GM18526 (cell line): ENCODE measurements around the gene COA6.
A peak's percentile ranks its signal among the peaks of the same experiment; 100 is the strongest.

Experiments
- POLR2A ChIP-seq: IDR thresholded peaks from 3 replicates; pipeline ENCODE4 v1.6.1; 2011; ENCODE audit not compliant: insufficient read length; ENCODE audit errors: extremely low read depth

The COA6 gene, protein sequence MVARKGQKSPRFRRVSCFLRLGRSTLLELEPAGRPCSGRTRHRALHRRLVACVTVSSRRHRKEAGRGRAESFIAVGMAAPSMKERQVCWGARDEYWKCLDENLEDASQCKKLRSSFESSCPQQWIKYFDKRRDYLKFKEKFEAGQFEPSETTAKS

DNA sequence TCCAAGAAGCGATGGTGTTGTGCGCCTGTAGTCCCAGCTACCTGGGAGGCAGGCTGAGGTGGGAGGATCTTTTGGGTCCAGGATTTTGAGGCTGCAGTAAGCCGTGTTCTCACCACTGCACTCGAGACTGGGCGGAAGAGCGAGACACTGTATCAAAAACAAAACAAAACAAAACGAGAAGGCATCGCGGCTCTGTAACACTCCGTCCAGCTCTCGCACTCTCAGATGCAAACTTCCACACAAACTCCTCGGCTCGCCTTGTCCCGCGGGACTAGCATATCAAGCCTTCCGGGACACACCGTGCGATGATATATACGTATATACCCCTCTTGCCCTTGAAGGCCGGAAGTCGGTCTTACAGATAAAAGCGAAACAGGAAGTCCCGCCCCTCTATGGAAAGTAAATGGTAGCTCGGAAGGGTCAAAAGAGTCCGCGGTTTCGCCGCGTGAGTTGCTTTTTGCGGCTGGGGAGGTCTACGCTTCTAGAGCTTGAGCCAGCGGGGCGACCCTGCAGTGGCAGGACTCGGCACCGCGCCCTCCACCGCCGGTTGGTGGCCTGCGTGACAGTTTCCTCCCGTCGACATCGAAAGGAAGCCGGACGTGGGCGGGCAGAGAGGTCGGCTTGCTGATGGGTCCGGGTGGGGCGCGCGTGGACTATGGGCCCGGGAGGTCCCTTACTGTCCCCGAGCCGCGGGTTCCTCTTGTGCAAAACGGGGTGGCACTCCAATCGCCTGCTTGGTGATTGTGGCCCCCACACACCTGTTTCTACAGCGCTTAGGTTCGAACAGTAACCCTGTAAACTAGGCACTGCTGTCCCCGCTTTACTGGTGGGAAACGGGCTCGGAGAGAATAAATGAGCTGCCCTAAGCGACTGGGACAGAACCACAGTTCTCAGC, at the start of gene COA6:
Gene COA6 (plus strand): TSS at position 393 of the 895 bp plus-strand sequence. CDS start 11 bp downstream, at position 404.
- TF ChIP-seq POLR2A: peak; percentile 86

DNA sequence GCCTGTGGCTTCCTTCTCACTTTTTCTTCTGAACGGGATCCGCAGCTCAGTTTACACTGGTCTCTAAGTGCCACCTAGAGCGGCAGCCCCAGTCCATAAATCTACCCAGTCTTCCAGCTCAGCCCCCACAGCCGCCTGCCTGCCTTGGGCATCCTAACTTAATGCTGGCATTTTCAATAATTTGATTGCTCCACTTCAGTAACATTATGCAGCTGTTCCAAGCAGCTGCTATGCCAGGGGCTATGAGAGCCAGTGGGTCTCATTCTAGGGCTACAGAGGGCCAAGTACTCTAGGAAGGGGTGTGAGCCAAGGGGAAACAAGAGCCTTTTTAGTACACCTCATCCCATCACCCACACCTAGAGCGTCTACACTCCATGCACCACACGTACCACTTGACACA, 48.4 kb upstream of the COA6 start:
- no peak for TF ChIP-seq POLR2A

DNA sequence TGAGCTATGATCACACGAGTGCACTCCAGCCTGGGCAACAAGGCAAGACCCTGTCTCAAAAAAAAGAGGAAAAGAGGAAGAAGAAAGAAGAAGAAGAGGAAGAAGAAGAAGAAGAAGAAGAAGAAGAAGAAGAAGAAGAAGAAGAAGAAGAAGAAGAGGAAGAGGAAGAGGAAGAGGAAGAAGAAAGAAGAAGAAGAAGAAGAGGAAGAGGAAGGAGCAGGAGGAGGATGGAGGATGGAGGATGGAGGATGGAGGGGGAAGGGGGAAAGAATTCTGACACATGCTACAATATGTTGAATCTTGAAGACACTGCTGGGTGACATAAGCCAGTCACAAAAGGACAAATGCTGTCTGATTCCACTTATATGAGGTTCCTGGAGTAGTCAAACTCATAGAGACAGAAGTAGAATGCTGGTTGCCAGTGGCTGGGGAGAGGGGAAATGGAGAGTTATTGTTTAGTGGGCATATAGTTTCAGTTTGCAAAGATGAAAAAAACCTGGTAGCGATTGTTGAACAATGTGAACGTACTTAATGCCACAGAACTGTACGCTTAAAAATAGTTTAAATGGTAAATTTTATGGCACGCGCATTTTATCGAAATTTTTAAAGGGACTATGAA, 47.3 kb upstream of the COA6 start:
- TF ChIP-seq POLR2A: no peak

DNA sequence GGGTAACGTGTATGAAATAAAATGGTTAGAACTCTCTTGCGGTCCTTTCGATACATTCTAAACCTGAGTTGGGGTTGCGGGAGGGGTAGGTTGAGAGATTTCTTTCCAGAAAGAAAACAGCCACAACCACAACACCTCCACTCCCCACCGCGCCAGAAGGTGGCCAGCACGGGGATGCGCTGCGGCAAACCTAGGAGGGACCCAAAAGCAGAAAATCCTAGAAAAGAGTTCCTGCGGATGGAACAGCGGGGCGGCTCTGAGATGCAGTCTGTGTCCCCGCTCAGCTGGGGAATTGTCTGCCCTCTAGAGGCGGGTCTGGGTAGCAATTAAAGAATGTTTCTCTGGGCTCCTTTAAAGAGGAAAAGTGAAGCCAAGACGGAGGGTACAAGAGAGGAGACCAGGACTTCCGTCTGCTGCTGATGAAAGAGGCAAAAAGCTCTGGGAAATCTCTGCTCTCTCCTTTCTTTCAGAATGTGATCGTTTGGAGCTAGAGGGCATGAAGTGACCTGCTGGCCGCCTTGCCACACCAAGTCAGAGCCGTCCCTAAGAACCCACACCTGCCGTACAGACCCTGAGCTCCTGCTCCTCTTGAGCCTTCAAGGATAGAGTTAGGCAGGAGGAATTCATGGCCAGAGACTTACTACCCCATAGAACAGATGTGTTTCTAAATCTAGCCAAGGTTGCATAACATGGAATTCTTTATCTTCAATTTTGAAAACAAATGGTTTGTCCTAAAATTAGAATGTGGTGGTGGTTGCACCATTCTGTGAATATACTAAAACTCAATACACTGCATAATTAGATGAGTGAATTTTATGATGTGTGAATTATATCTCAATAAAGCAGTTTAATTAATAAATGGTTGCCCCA, 46.5 kb upstream of the COA6 start:
- TF ChIP-seq POLR2A: no peak

DNA sequence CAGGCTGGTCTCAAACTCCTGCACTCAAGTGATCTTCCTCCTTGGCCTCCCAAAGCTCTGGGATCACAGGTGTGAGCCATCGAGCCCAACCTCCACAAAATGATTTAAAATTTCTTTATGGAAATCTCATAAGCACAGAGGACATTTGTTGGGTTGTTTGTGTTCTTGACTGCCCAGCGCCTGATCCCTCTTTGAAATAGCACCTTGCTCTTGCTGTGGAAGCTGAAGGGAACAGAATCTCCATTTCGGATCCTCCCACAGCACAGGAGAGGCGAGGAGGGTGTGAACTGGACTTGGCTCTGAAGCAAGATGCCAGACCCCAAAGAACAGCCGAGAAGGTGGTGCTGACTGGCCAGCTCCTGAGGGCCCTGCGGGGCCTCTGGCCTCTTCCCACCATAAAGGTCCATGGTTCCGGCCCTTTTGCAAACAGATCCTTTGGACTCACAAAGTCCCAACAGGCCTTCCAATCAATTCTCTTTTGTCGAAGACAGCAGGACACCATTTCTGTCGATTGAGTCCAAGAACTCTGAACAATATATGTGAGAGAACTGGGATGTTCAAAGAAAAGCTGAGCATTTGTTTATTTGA, 45.6 kb upstream of the COA6 start:
- TF ChIP-seq POLR2A: no peak

DNA sequence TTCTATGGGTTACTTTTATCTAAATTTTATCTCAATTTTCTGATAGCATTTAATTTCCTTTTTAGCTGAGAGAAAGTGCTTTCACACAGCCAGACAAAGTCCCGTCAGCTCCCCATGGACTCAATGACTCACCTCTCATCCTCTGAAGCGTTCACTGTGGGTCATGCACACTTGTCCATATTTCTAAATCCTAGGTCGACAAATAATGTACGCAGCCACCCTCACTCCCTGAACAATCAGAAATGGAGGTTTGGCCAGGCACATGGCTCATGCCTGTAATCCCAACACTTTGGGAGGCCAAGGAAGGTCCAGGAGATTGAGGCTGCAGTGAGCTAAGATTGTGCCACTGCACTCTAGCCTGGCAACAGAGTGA, 42.4 kb upstream of the COA6 start:
- TF ChIP-seq POLR2A: no peak

DNA sequence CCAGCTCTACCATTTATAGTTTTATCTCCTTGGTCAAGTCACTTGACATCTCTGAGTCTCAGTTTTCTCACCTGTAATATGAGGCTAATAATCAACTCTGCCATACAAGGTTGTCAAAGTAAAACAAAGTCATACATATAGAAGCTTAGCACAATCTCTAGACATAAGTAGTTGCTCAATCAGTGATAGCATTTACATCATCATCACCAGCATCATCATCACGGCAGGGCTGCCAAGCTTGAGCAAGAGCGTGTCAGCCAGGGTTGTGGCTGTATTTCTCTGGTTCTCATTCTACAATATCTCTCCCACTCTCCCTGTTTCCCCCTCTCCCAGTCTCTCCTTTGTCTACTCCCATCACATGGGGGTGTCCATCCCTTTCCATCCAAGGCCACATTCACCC, 41.7 kb upstream of the COA6 start:
- no peak for TF ChIP-seq POLR2A

DNA sequence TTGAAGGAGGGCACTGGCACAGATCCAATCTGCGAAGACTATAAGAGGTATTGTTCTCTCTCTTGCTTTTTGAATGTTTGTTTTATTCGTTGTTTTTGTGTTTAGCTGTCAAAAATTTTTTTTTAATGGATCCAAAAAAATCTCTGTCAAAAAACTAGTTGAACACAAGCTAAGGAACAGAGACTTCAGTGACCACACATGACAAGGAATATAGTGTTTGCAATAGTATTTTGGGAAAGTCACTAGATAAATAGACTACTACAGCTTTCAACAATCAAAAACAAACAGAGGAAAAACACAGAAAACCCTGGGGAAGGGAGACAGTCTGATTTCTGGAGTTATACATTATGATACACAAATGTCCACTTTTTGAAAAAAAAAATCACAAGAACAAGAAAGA, 36.9 kb upstream of the COA6 start:
- TF ChIP-seq POLR2A: no peak

DNA sequence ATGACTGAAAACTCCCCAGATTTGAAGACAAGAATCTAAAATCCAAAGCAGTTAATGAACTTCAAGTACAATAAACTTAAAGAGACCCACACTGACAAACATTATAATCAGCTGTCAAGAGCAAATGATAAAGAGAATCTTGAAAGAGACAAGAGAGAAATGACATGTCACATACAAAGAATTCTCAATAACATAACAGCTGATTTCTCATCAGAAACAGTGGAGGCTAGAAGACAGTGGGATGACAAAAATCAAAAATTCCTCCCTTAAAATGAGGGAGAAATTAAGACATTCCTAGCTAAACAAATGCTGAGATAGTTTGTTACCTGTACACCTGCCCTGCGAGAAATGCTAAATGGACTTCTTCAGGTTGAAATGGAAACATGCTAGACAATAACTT, 36.0 kb upstream of the COA6 start:
- no peak for TF ChIP-seq POLR2A

DNA sequence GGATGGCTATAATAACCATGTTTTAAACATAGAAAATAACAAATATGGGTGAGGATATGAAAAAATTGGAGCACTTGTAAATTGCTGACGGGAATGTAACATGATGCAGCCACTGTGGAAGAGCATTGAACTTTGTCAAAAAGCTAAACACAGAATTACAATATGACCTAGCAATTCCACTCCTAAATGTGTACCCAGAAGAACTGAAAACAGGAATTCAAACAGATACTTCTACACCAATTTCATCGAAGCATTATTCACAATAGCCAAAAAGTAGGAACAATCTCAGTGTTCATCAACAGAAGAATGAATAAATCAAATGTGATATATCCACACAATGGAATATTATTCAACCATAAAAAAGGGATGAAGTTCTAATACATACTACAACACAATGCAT, 32.7 kb upstream of the COA6 start:
- TF ChIP-seq POLR2A: no peak

DNA sequence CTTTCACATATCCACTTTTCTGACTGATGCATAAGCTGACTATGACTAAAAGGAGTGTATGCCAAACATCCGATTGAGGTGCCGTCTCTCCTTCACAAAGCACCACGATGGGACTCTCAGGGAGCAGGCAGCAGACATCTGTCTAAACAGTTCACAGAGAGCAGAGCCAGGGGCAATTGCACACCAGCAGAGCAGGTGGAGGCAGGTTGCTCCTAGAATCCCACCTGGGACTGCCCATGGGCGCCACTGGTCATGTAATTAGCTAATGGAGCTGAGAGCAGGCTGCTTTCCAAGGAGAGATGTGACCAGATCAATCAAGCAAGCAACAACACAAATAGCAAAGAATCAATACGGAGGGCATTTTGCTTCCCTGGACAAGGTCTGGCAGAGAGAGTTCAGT, 30.5 kb upstream of the COA6 start:
- no peak for TF ChIP-seq POLR2A

DNA sequence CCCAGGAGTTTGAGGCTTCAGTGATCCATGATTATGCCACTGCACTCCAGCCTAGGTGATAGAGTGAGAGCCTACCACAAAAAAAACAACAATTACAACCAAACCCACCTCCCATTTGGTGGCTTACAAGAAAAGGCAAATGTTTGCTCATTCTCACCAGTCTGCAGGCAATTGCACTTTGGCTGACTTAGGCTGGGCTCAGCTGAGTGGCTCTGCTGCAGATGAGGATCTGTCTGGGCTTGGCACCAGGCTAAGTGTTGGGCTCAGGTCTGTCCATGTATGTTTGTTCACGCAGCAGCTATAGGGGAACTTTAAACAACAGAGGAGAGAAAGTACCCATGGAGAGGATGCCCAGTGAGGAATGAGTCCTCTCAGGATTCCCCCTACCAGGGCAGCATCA, 28.0 kb upstream of the COA6 start:
- TF ChIP-seq POLR2A: no peak

DNA sequence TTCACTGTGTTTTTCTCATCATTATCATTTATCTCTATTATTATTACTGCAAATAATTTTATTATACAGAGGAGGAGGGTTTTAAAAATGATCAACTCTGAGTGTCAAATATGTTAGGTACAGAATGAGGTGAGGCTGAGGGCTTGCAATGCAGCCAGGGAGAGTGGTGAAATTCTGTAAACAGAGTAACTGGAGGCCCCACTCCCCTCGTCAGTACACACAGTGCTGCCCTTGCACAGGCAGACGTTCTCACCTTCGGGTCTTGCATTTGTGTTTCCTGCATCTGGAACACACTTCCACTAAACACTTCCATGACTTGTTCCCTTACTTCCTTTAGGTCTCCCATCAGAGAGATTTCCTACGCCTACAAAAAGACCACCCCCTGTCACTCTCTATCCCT, 24.3 kb upstream of the COA6 start:
- TF ChIP-seq POLR2A: no peak

DNA sequence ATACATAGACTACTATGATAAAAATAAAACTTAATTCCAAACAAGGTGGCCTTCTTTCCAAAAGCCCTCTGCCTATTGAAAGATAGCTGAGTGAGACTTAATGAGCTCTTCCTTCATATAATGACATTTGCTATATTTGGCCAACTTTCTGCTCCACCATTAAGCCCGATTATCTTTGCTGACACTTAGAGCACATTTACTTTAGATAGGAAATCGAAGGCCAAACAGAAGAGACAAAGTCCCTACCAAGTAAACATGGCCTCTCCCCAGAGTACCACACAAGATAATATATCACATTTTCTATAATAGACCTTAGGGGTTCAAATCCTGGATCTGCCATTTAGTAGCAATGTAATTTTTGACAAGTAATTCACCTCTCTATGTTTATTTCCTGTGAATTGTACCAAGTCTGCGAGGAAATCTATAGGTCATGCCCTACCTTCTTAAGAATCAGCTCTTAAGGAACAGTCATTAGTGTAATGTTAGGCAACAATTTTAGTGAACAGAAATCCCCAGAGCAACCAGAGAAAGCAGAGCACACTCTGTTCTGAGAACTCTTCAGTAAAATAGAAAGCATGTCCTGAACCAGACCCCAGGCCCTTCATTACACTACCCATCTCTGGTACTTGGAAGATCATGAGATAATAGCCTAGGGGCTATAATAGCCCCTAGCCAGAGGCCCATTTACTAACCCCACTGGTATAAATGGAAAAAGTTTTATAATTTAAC, 17.3 kb upstream of the COA6 start:
- TF ChIP-seq POLR2A: no peak
